Fibroblast of skin of right biceps (primary cell): ENCODE measurements around the gene TCERG1.

Experiments used
- DNase-seq: peaks from one replicate; pipeline ENCODE4 v3.0.0-alpha.2; 2013

TCERG1 gene

DNA sequence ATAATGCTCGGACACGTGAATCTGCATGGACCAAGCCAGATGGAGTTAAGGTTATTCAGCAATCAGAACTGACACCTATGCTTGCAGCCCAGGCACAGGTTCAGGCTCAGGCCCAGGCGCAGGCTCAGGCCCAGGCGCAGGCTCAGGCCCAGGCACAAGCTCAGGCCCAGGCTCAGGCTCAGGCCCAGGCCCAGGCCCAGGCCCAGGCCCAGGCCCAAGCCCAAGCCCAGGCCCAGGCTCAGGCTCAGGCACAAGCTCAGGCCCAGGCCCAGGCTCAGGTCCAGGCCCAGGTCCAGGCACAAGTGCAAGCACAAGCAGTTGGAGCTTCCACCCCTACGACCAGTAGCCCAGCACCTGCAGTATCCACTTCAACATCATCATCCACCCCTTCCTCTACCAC, 11.8 kb downstream of the TCERG1 start:
- DNase-seq = no peak

DNA sequence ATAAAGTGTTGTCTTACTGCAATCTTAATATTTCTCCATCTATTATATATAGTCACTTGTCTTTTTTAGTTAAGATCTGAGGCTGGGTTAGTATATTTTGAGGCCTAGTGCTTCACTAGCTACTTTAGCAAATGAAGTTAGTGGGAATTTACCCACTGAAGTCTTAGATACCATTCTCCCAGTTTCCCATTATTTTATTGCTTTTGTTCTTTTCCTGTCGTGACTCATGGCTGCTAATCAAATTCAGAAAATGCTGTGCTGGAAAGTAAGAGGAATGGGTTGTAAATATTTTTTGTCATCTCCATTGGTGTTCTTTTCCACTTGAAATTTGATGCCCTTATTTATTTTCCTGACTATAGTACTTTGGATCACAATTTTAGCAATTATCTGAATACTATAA, 14.2 kb downstream of the TCERG1 start:
- peak; percentile 31 for DNase-seq

DNA sequence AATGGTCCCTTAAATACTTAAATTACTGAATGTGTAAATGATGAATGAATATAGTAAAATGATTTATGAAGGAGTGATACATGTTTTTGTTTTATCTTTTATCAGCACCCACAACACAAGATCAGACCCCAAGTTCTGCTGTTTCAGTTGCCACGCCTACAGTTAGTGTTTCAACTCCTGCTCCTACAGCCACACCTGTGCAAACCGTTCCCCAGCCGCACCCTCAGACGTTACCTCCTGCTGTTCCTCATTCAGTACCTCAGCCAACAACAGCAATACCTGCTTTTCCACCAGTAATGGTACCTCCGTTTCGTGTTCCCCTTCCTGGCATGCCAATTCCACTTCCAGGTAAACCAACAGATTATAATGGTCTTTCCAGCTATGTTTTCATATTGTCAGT, 16.3 kb downstream of the TCERG1 start:
- DNase-seq = no peak

DNA sequence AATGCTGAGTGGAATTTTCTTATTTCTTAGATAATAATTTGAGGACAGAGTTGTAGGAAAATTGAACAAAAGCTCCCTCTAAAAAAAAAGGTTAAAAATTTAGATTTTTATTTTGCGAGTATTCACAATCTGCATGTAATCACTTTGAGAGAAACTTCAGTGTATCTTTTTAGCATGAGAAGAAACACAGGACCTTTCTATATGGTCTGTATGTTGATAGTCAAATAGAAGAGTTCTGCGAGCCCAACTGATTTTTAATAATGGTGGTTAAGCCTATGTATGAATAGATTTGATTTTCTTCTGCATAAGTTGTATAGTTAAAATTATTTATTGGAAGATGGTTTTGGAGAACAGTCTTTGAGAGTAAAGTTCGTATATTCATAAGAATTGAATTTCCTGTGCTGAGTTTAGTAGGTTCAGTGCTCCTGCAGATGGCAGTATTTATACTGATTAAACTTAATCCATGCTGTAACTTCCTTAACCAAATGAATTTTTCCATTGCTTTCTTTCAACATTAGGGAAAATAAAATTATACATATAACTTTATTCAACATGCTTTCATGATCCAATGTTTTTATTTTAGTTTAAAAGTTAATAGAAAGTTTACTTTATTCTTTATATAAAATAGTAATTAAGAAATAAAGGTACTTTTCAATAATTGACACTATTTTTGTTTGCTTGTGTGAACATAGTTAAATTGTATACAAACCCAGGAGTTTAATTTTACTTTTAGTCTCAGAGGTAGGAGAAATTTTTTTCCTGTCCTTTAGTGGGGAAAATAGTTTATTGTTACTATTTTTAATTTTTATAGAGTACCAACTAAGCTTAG, 19.6 kb downstream of the TCERG1 start:
- peak; percentile 4 for DNase-seq

DNA sequence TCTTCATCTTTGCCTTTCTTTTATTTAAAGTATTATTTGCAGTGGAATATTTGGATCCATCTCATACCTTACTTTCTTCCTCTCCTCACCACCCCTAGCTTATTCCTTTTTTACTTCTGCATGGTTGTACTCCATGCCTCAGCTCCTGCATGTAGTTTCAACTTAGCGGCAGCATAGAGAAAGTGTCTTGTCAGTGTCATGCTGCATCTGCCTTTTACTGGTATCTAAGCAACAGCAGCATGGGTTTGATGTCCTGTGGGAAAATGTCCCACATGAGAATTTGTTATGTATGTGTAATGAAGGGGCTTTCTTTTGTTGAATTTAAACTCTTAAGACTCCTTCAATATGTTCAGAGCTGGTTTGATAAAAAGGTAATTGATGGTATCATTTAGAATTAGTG, 20.6 kb downstream of the TCERG1 start:
- no peak for DNase-seq

DNA sequence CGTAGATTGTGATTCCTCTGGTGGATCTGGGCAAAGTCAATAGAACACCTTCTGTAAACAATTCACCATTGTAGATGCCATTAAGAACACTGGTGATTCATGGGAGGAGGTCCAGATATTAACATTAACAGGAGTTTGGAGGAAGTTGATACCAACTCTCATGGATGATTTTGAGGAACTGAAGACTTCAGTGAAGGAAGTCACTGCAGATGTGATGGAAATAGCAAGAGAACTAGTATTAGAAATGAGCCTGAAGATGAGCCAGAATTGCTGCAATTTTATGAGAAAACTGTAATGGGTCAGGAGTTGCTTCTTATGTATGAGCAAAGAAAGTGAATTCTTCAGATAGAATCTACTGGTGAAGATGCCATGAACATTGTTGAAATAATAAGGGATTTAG, 26.9 kb downstream of the TCERG1 start:
- DNase-seq = no peak

DNA sequence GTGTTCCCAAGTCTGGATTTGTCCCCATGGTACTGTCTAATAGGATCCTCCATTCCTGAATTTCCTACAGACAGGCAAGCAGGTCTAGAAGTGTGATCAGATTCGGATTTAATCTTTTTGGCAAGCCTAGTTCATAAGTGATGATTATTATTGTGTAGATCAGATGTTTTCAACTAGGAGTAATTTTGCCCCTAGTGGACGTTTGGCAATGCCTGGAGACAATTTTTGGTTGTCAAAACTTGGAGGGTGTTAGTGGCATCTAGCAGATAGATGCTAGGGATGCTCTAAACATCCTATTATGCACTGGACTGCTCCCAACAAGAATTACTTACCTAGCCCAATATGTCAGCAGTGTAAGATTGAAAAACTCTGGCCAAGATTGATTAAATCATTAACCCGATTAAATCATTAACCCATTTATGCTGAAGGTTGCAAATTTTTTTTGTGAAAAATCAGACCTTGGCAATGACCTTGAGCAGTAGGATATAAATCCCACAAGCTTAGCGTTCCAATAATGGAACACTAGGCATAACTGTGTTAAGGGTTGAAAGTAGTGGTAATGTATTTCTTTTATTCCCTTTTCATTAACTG, 28.2 kb downstream of the TCERG1 start:
- no peak for DNase-seq

DNA sequence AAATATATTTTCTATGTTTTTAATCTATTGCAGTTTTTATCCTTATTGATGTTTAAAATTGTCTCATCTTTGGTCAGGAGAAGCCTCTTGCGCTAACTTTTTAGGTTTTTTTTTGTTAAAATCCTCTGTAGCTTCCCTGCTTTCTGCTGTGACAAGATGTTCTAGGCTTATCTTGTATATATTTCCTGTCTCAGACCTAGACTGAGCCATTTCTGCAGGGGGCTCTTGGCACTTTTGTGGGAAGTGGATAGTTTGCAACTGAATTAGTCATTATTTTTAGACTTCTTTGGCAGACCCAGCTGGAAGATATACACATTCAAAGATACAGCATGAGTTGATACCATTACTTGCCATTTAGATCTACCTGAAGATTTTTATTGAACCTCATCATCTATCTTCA, 28.8 kb downstream of the TCERG1 start:
- DNase-seq = no peak

DNA sequence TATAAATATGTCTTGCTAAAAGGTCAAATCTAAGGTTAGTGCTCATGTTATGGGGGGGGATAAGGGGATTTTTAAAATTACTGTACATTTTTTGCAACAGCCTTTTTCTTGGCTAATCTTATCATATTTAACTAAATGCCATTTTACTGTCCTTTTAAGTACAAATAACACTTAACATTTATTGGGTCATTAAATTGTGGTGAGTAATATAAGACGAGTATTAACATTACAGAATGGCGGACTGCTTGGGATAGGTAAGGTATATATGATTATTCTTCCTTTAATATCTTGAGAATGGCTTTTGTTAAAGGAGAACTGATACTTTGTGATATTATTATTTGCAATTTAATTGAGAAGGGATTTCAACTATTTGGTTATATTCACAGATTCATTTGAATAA, 35.6 kb downstream of the TCERG1 start:
- DNase-seq = no peak

DNA sequence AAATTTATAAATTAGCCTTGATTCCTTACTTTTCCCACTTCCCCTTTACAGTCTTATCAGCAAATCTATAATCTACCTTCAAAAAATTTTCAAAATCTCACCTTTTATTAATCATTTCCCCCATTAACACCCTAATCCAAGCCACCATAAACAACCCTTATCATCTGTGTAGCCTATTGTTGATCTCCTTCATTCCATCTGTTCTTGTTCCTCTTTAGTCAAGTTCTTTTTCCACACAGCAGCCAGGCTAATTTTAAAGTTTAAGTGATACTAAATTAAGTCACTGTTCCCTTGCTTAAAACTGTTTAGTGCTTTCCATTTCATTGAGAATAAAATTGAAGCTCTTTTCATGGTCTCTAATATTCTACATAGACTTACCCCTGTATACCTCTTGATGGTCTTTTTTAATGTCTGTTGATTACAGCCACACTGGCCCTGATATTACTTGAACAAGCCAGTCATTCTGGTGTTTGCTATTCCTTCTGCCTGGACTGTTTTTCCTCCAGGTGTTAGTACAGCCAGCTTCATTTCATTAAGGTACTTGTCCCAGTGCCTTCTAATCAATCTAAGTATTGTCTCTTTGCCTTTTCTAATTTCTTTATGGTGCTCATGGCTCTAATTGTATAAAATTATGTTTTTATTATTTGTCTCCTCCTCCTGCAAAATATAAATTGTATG, 37.7 kb downstream of the TCERG1 start:
- no peak for DNase-seq

DNA sequence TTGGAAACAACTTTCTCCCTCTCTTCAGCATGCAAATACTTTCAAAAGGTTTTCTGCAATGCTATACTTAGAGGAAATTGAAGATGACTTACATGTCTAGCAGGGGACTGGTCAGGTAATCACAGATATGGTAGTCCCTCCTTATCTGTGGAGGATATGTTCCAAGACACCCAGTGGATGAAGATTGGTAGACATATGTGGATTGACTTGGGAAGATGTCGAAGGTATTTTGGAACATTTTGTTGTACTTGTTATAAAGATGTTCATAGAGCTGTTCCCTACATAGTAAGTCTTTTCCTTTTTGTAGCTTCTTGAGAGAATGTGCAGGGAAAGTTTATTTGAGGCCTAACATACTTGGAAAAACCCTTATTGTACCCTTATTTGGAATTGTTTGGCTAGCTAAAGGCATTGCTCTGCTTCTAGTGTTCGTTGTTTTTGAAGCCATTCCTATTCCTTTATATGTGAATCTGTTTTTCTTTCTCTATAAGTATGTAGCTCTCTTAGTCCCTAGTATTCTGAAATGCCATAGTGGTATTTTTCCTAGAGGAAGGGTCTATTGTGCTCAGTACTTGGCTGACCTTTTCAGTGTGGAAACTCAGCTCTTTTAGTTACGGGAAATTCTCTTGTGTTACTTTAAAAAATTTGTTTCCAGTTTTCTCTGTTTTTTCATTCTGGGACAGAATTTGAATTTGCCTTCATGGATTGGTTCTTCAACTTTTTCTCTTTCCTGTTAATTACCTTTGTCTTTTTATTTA, 43.1 kb downstream of the TCERG1 start:
- no peak for DNase-seq

DNA sequence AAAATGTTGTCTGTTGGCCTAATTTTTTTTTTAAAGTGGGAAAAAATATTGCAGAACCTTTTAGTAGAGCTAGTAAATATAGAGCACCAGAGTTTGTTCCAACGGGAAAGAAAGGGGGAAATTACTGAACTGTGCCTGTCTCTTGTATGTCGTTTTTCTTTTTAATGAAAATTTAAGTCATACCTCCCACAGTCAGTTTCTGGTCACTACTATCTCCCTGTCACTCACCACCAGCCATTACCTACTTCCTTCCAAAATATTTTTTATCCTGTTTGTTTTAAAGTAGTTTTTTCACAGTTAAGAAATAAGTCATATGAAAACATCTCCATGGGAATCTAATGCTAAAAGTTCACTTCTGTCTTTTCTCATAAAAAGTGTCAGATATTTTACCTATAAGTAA, 47.5 kb downstream of the TCERG1 start:
- no peak for DNase-seq

DNA sequence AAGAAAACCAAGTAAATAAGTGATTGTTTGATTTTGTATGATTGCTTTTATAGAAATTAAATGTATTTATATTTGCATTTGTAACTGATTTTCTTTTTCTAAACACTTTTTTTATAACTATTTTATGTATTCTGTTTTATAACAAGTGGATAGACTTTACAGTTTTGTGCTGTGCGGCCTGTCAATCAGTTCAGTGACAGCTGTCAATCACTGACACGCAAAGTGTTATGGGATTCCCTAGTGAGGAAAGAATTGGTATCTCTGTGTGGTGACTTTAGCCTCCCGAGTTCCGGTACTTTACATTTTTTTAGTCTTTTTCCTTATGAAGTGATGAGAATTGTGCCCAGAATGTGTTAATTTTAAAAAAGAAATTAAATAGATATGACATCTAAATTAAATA, 52.5 kb downstream of the TCERG1 start:
- no peak for DNase-seq

DNA sequence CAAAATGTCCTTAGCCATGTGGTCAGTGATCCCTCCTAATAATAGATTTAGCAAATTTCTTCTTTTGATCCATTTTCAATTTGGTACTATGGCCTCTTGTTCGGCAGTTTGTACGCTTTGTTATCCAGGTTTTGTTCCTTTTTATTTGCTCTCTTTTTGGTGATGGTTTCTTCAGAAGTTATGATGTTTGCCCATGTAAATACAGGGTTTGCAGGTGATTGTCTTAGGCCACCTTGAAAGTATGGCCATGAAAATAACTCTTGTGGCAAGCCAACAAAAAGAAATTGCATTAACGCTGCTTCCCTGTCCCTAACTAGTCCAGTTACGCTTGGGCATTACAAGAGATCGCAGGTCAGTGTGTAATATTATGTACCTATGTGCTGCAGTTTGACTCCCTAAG, 60.3 kb downstream of the TCERG1 start:
- DNase-seq = no peak

DNA sequence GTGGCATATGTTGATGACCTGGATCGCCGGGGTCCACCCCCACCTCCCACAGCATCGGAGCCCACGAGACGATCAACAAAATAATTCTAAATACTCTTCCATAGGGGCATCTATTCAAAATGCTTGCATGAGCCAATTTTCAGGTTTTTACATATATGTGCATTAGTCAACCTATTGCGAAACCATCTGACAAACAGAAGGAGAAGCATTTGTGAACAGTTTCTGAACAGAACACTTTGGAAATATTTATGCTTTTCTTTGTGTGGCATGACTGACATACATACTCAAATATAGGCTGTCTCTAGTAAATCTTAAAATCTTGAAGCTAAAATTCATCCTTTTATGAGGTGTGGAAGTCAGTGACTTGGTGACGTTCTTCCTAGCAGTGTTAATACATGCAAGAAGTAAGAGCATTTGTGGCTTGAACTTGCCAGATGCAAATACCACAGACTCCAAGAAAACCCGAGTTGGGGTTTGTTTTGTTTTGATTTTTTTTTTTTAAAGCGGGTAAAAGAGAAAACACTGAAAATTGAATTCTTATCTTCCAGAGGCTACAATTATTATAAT, 63.5 kb downstream of the TCERG1 start:
- peak; percentile 22 for DNase-seq

DNA sequence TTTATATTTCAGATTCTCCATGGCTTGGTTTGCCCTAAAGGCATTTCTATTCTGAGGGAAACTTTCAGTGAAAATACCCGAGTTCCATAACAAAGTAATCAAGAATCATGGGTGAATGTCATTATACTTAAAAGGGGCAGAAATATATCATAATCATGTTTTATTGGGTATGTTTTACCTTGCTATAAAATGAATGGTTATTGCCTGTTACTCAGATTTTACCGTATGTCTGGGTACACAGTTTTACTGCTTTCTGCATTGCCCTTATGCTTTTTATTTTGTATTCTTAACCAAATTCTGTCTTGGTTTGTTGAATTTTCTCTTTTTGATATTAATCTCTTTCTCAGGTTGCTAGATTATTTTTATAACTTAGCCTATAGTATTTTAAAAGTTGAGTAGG, 66.3 kb downstream of the TCERG1 start:
- DNase-seq = no peak

DNA sequence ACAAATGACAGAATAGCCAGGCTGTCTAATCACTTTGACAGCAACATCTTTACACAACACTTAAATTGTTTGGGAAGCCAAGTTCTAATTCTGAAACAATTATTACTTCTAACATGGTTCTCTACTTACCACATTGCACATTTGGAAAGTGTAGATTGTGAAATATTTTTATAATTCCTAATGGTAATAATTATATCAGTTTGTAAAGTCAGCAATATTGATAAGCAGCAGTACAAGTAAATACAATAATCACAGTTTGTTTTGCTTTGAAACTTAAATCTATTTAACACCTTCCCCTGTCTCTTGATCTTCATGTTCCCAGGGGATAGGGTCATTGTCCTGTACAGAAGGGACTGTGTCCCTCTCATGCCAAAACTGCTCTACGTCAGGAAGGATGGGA, 67.4 kb downstream of the TCERG1 start:
- no peak for DNase-seq

DNA sequence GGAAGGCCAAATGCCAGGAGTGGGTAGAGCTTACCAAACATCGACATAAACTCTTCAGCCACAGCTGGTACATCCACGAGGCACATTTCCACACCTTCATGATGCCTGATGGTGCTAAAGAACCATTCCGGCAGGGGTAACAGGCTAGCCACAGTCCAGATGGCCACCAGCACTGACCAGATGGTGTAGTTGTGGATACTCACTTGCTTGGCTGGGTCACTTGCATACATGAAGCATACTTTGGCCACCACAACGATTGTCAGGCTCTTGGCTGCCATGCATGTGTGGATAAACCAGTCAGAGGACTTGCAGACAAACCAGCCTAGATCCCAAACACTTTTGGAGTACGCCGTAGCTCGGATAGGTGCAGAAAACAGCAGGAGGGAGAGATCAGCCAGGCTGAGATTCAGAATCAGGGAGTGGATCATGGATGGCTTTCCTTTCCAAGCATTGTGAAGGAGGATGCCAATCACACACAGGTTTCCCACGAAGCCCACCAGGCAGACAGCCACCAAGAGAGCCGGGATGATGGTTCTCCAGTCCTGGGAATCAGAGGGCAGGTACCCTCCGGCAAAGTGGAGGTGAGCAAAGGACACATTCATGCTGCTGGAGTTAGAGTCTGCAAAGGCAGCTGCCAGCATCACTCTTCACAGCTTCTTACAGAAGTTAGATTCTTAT, 68.5 kb downstream of the TCERG1 start:
- no peak for DNase-seq

DNA sequence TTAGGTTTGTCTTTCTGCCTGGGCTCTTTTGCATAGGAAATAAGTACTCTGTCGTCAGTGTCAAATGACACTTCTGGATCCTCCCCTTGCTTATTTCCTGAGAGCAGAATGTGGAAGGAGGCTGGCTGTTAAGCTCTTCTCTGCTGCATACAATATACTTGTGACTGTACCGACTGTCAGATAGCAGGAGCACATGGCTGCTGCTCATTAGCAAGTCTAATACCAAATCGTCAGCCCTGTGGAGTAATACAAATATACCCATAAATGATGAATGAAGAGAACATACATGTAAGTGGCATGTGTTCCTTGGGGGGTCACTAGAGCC, 69.0 kb downstream of the TCERG1 start, which contains the start of gene GPR151:
Gene GPR151 (minus strand): TSS at position 40 of the 325 bp plus-strand sequence. CDS start 77 bp downstream, outside the sequence.
- no peak for DNase-seq

DNA sequence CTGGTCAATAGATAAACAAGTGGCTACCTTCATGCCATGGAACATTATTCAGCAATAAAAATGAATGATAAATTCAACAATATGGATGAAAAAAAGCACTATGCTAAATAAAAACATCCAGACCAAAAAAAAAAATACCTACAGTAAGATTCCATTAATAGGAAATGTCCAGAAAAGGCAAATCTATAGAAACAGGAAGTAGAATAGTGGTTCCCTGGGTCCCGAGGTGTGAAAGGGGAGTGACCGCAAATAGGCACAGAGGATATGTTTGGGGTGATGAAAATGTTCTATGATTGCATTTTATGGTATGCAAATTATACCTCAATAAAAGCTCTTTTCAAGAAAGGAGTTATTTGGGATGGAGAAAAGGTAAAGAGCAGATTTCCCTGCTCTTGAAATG, 72.4 kb downstream of the TCERG1 start:
- DNase-seq = no peak

DNA sequence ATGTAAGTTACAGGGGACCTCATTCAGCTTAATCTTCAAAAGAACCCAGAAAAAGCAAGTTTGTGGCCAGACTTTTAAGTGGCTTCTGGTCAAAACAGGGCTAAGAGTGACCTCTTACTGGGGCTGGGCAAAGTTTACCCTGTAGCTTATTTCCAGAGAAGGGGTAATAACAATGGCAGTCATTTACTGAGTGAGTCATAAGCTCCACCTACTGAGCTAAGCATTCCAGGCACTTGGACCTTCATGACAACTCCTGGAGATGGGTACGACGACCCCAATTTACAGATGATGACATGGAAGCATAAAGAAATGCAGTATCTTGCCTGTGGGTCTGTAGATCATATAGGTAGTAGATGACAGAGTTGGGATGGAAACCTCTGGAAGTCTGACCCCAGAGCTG, 73.6 kb downstream of the TCERG1 start:
- DNase-seq = peak; percentile 3

DNA sequence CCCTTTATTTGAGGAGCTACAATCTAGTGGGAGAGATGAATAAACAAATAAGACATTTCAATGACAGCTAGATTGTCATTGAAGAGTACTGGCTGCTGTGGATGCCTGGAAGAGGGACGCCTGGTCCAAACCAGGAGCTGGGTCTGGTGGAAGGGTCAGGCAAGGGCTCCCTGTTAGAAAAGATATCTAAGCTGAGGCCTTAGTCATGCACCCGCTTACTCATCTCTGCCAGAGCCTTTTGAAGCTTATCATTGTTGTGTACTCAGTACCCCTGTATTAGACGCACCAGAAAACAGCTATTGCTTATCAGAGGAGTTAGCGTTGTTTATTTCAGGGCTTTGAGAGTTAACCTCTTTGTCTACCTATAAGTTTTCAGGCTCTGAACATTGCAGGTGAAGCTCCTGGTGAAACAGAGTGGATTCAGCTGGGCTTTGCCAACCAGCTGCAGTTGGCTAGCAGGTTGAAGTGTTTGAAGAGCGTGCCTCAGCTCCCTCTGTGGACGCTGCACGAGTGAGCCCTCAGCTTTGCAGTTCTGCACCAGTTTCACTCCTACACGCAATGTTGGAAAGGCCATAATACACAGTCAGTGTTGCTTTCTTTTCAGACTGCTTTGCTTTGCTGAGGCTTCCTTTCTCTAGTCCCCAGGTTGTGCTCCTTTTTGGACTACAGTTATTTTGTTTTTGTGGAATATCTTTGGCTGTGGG, 74.4 kb downstream of the TCERG1 start:
- DNase-seq = no peak
